Activated naive CD4-positive, alpha-beta T cell (primary cell): ENCODE results near the gene SAP30BP.

Source experiments
- DNase-seq, 4 experiments: peaks; one replicate each; lab custom pipeline; 2025; lab: John Stamatoyannopoulos, UW

Gene SAP30BP

GRCh38 chr17:75647061-75647460 lies 20.1 kb upstream of the SAP30BP start:
- no peak for DNase-seq

- no peak for DNase-seq
These were observed 19.2 kb upstream of the SAP30BP start for GRCh38 chr17:75647921-75648320.

- no peak for DNase-seq
These were observed 17.5 kb upstream of the SAP30BP start for GRCh38 chr17:75649687-75650086.

GRCh38 chr17:75650874-75651273 lies 16.3 kb upstream of the SAP30BP start:
- DNase-seq, result no peak

- DNase-seq, result no peak
These were observed 14.8 kb upstream of the SAP30BP start for GRCh38 chr17:75652341-75652740.

GRCh38 chr17:75652934-75653549 lies 14.1 kb upstream of the SAP30BP start:
- DNase-seq, result no peak

- DNase-seq, result no peak
These were observed 13.0 kb upstream of the SAP30BP start for GRCh38 chr17:75654176-75654575.

GRCh38 chr17:75658237-75658636 lies 8.9 kb upstream of the SAP30BP start:
- no peak for DNase-seq

- DNase-seq, result no peak
These were observed 5.6 kb upstream of the SAP30BP start for GRCh38 chr17:75661531-75661930.

GRCh38 chr17:75662511-75662910 lies 4.6 kb upstream of the SAP30BP start:
- DNase-seq, result no peak

- no peak for DNase-seq
These were observed 3.0 kb upstream of the SAP30BP start for GRCh38 chr17:75664099-75664549.

- no peak for DNase-seq
These were observed 1.2 kb upstream of the SAP30BP start for GRCh38 chr17:75665981-75666380.

GRCh38 chr17:75667825-75668224 lies 687 bp downstream of the SAP30BP start:
- DNase-seq, result no peak

- DNase-seq, result no peak
These were observed 1.4 kb downstream of the SAP30BP start for GRCh38 chr17:75668489-75668888.

- DNase-seq, result no peak
These were observed 3.7 kb downstream of the SAP30BP start for GRCh38 chr17:75670868-75671267.

- no peak for DNase-seq
These were observed 4.9 kb downstream of the SAP30BP start for GRCh38 chr17:75672011-75672410.

- no peak for DNase-seq
These were observed 6.3 kb downstream of the SAP30BP start for GRCh38 chr17:75673487-75673886.

- DNase-seq, result no peak
These were observed 9.3 kb downstream of the SAP30BP start for GRCh38 chr17:75676461-75676860.

GRCh38 chr17:75679706-75680211 lies 12.6 kb downstream of the SAP30BP start:
- no peak for DNase-seq

- DNase-seq, result no peak
These were observed 13.3 kb downstream of the SAP30BP start for GRCh38 chr17:75680431-75680830.

GRCh38 chr17:75681289-75681688 lies 14.2 kb downstream of the SAP30BP start:
- no peak for DNase-seq

GRCh38 chr17:75683583-75683982 lies 16.4 kb downstream of the SAP30BP start:
- DNase-seq, result no peak

GRCh38 chr17:75684249-75684648 lies 17.1 kb downstream of the SAP30BP start:
- DNase-seq, result no peak

GRCh38 chr17:75684924-75685323 lies 17.8 kb downstream of the SAP30BP start:
- no peak for DNase-seq
